Spinal cord (tissue), 10 donors: ENCODE measurements around the gene VGLL3. TPM values are rescaled to one million over a fixed set of nuclear protein-coding genes. Genes with fewer than 3 reads are reported as not detected.
"Not testable (repeated sequence)": the region's sequence is repeated elsewhere in the genome, so short reads cannot be mapped to it uniquely, and the experiment has no call there.

Source experiments
- DNase-seq, 6 donors: peaks; one replicate each; pipeline versions ENCODE4 v3.0.0 to v3.0.0-alpha.2; 2013 to 2015; ENCODE audit warnings: low spot score in 6 of 6, low read depth in 4 of 6
- H3K27ac ChIP-seq: one replicate; pipeline ENCODE4 v1.5.1; 2013; ENCODE audit warnings: low read depth, low read length, control low read depth
- H3K27me3 ChIP-seq: one replicate; pipeline ENCODE4 v1.6.1; 2013; ENCODE audit warnings: low read length; ENCODE audit not compliant: control insufficient read depth, insufficient read depth
- H3K36me3 ChIP-seq: one replicate; pipeline ENCODE4 v1.6.1; 2013; ENCODE audit warnings: low read length; ENCODE audit not compliant: control insufficient read depth, insufficient read depth
- H3K4me1 ChIP-seq: one replicate; pipeline ENCODE4 v1.6.1; 2013; ENCODE audit warnings: low read length; ENCODE audit not compliant: control insufficient read depth, insufficient read depth
- H3K4me3 ChIP-seq: one replicate; pipeline ENCODE4 v1.5.1; 2013; ENCODE audit warnings: low read depth, low read length, control low read depth
- H3K9me3 ChIP-seq: one replicate; pipeline ENCODE4 v1.6.1; 2013; ENCODE audit warnings: low read length; ENCODE audit not compliant: control insufficient read depth, insufficient read depth
- WGBS: methylation state at CpG from one replicate; pipeline ENCODE4 v1.1.5; 2013; ENCODE audit warnings: missing lambda C conversion rate; ENCODE audit not compliant: insufficient coverage; 5-methylcytosine and 5-hydroxymethylcytosine counted together
- long read RNA-seq, 4 donors: transcript quantifications; one replicate each; lab custom pipeline, GENCODE V29; 2026
- polyA plus RNA-seq, 2 donors: library from polyadenylated mRNA; unstranded; fragments of 120-200 nt; gene quantifications; one replicate each; pipeline ENCODE4 v1.2.1, GENCODE V29; 2013; ENCODE audit not compliant: insufficient read length in 2 of 2
- total RNA-seq, 2 donors: library from RNA; depleted of rRNA in 1 of 2; stranded (reverse); fragments of 120-200 nt in 1 of 2; fragments of >200 nt in 1 of 2; gene quantifications; one replicate each; pipeline versions ENCODE4 v1.2.3 to v1.2.4, GENCODE V29; 2013 to 2014
- donor health status: healthy.

The VGLL3 gene, protein sequence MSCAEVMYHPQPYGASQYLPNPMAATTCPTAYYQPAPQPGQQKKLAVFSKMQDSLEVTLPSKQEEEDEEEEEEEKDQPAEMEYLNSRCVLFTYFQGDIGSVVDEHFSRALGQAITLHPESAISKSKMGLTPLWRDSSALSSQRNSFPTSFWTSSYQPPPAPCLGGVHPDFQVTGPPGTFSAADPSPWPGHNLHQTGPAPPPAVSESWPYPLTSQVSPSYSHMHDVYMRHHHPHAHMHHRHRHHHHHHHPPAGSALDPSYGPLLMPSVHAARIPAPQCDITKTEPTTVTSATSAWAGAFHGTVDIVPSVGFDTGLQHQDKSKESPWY
- total RNA-seq (10 to 100 TPM in 1 of 2 donors, 1 to 10 TPM in 1; 7.8 to 17.5 TPM), polyA plus RNA-seq (1 to 10 TPM; 2.8 to 2.9 TPM)
- long read RNA-seq, donor 1: 0 reads
- long read RNA-seq, donor 2: 0 reads
- long read RNA-seq, donor 3: 0 reads
- long read RNA-seq, donor 4: 0 reads

DNA sequence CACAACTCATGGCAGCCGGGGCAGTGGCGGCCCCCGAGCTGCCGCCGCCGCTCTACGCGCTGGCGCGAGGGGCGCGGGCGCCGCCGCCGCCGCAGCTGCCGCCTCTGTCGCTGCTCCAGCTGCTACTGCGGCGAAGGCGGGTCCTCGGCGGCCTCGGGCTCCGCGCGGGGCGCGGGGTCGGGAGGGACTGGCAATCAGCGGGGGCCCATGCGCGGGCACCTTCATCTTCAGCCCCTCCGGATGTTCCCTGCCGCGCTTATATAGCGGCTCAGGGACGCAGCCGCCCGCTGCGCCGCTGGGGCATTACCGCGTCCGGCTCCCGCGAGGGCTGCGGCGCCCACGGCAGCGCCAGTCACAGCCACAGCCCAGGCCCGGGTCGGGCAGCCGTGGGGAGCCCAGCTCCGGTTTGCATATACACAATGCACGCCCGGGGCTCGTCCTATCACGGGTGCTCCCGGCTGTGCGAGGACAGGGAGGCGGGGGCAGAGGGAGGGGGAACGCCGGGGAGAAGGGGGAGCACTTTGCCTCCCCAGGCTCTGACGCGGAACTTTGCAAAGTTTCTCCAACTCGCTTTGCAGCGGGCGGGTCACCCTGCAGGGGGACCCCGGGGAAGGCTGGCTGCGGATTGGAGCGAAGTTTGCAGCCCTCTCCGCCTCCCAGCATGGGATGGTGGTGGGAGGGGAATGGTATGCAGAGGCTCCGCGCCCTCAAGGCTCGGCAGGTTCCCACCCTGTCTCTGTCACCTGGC lies at the start of gene VGLL3:
VGLL3 (minus strand) TSS at position 416 of the 748 bp plus-strand sequence; CDS start at position 10, 406 bp downstream.
- H3K4me3 ChIP-seq: peak within 1 kb of the TSS; percentile 69
- DNase-seq: peak in 5 of 6 donors; percentile 28 to 78 (median 31)
- H3K9me3 ChIP-seq: no peaks in the 10 kb centered on the region
- H3K27ac ChIP-seq: peak within 1 kb of the TSS; percentile 82
- WGBS: 0% methylated on average over 70 of the region's 77 CpGs
- H3K4me1 ChIP-seq: peaks cover 5% of the 10 kb centered on the region
- H3K27me3 ChIP-seq: peaks cover 15% of the 10 kb centered on the region
- H3K36me3 ChIP-seq: no peaks in the 10 kb centered on the region

GRCh38 chr3:87037652-87038051 lies 46.7 kb upstream of the VGLL3 start:
- 89% methylated on average over 3 of the region's 3 CpGs for WGBS
- H3K27ac ChIP-seq: no peak overlapping the region
- no peaks in the 10 kb centered on the region for H3K36me3 ChIP-seq
- no peak overlapping the region for H3K4me3 ChIP-seq
- no peaks in the 10 kb centered on the region for H3K9me3 ChIP-seq
- H3K4me1 ChIP-seq: no peaks in the 10 kb centered on the region
- H3K27me3 ChIP-seq: no peaks in the 10 kb centered on the region
- no peak for DNase-seq

DNA sequence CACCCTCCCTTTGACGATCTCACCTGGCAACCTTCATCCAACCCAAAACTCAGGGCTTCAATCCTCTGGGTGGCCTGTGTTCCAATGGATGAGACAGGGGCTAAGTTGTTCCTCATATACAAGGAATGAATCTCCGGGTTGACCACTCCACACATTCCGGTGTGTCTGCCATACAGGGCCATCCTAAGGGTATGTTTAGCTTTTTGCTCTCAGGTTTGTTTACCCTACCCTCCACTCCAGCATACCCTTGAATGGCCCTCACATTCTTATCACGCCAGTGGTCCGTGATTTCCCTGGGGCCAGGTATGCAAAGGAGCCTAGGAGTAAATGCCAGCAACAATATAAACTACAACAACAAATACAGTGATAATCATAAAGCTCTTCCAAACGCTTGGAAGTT lies 45.7 kb upstream of the VGLL3 start:
- DNase-seq: no peak
- Histone ChIP-seq H3K36me3 (no peaks in the 10 kb centered on the region), H3K4me1 (no peaks in the 10 kb centered on the region), H3K9me3 (no peaks in the 10 kb centered on the region), H3K27ac (no peak overlapping the region), H3K4me3 (no peak overlapping the region), H3K27me3 (no peaks in the 10 kb centered on the region)
- WGBS: 100% methylated on average over 3 of the region's 6 CpGs

GRCh38 chr3:87035339-87035738 lies 44.4 kb upstream of the VGLL3 start:
- Histone ChIP-seq H3K27me3 (no peaks in the 10 kb centered on the region), H3K27ac (no peak overlapping the region), H3K9me3 (no peaks in the 10 kb centered on the region), H3K4me1 (no peaks in the 10 kb centered on the region), H3K36me3 (no peaks in the 10 kb centered on the region), H3K4me3 (no peak overlapping the region)
- WGBS: 92% methylated on average over 3 of the region's 3 CpGs
- no peak for DNase-seq

DNA sequence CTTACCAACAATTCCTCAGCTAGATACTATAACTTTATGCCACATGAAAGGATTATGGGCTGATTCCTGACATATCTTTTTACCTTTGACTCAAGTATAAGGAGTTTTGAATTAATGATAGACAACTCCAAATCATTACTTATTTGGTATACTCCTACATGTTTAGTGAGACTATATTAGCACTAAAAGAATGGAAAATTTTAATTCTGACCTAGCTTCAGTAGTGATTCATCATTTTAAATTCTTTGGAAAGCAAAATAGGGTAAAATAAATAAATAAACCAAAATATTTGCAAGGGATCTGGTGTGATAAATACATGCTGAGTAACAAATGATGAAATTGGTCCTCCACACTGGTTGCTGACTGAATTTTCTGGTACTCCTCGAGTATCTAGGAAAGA lies 42.3 kb upstream of the VGLL3 start:
- Histone ChIP-seq H3K27me3 (no peaks in the 10 kb centered on the region), H3K9me3 (no peaks in the 10 kb centered on the region), H3K27ac (no peak overlapping the region), H3K36me3 (no peaks in the 10 kb centered on the region), H3K4me1 (no peaks in the 10 kb centered on the region), H3K4me3 (no peak overlapping the region)
- DNase-seq: no peak
- 70% methylated on average over 1 of the region's 1 CpG for WGBS

DNA sequence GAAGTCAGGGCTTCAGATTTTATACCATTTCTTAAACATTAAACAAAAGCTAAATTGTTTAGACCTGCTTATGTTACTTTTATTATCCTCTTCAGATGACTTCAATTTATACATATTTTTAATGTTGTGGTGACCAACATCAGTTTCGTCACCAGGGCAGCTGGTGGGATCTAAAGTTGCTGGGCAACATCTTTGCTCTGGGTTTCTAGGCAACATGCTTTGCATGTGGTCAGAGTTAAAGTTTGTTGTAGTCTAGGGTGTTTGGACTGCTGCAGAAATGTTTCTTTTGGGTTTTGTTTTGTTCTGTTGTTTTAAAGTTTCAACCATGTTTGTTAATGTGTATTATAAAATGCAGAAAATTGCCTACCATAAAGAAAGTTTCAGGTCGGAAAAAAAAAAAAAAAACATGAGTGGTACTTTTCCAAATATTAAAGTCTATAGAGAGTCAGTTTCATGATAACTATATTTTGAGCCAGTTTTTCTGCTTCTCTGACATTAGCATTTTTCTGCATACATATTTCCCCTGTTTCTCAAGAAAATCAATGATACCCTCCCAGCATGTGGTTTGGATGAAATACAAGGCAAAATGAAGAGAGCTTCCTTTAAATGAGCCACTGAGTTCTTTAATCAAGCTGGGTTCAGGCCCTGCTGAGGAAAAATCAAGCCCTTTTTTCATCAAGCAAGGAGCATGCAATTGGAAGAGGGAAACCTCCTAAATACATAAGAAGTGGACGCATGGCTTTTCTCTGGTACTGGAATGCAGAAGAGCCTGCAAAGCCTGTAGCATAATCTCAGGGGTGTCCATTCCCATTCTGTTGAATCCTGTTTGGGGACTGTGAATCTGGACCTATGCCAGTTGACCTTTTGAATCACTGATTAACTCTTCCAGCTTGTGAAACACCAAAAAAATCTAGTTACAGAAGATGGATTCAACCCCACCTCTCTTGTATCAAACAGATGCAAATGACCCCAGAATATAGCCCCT lies 35.0 kb upstream of the VGLL3 start:
- 67% methylated on average over 1 of the region's 3 CpGs for WGBS
- H3K4me3 ChIP-seq: no peak overlapping the region
- no peak overlapping the region for H3K27ac ChIP-seq
- peak in 2 of 6 donors; percentile 2 to 12 for DNase-seq
- no peaks in the 10 kb centered on the region for H3K36me3 ChIP-seq
- no peaks in the 10 kb centered on the region for H3K4me1 ChIP-seq
- H3K9me3 ChIP-seq: no peaks in the 10 kb centered on the region
- no peaks in the 10 kb centered on the region for H3K27me3 ChIP-seq

DNA sequence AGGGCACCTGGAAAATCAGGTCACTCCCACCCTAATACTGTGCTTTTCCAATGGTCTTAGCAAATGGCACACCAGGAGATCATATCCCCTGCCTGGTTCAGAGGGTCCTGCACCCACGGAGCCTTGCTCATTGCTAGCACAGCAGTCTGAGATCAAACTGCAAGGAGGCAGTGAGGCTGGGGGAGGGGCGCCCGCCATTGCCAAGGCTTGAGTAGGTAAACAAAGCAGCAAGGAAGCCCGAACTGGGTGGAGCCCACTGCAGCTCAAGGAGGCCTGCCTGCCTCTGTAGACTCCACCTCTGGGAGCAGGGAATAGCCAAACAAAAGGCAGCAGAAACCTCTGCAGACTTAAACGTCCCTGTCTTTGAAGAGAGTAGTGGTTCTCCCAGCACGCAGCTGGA lies 26.4 kb upstream of the VGLL3 start:
- H3K9me3 ChIP-seq, H3K4me1 ChIP-seq, H3K27ac ChIP-seq, H3K4me3 ChIP-seq, H3K36me3 ChIP-seq, H3K27me3 ChIP-seq, DNase-seq: not testable (repeated sequence)
- 84% methylated on average over 5 of the region's 6 CpGs for WGBS

DNA sequence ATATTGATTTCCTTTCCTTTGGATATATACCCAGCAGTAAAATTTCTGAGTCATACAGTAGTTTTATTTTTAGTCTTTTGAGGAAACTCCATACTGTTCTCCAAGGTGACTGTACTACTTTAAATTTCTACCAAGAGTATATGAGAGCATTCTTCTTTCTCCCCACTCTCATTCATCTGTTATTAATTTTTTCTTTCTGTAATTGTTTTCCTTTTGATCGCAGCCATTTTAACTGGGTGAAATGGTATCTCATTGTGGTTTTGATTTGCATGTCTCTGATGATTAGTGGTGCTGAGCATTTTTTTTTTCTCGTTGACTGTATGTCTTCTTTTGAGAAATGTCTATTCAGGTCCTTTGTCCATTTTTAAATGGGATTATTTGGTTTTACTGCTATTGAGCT lies 18.3 kb upstream of the VGLL3 start:
- DNase-seq: no peak
- no peaks in the 10 kb centered on the region for H3K9me3 ChIP-seq
- H3K4me3 ChIP-seq: no peak overlapping the region
- WGBS: no CpG with 5 or more reads among the region's 2 CpGs
- H3K27ac ChIP-seq: no peak overlapping the region
- no peaks in the 10 kb centered on the region for H3K4me1 ChIP-seq
- H3K36me3 ChIP-seq: no peaks in the 10 kb centered on the region
- H3K27me3 ChIP-seq: no peaks in the 10 kb centered on the region

DNA sequence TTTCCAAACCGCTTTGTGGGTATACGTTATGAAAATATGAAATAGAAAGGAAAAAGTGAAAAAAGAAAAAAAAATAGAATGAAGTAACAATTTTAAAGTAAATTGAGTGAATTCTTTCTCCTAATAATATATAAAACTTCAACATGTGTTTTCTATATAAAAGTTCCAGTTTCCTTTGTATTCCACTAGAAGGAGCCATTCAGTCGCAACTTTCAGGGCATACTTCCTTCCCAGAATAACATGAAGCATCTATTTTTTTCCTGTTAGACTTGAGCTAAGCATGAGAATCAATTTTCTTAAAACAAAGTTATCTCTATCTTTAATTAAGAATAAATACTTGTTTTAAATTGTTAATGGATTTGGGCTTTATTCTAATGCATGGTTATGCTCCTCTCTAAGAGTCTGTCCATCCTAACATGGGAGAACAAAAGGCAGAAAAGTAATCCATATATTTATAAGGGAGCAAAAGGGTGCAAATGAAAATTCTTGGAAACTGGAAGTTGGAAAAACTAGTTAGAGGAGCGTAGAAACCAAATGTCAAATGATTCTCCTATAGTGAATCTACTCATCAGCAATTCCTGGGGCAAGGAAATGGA lies 16.0 kb upstream of the VGLL3 start:
- no CpG with 5 or more reads among the region's 4 CpGs for WGBS

More for the DNA sequence above, 16.0 kb upstream of the VGLL3 start:
- Histone ChIP-seq H3K4me3 (no peak overlapping the region), H3K27me3 (no peaks in the 10 kb centered on the region), H3K27ac (no peak overlapping the region), H3K9me3 (no peaks in the 10 kb centered on the region), H3K36me3 (no peaks in the 10 kb centered on the region), H3K4me1 (no peaks in the 10 kb centered on the region)
- DNase-seq: peak in 2 of 6 donors; percentile 6 to 56
